Measurements from ENCODE around the gene MAP3K6.

Gene MAP3K6

GRCh38 chr1:27395441-27396195 lies 28.9 kb upstream of the MAP3K6 start:
- Histone ChIP-seq H3K27me3 (peaks cover 0 to 7% of the 10 kb centered on the region in 2 donors), H3K4me1 (peaks cover 0 to 39% (median 19%) of the 10 kb centered on the region in 4 donors), H3K27ac (no peak overlapping the region)

DNA sequence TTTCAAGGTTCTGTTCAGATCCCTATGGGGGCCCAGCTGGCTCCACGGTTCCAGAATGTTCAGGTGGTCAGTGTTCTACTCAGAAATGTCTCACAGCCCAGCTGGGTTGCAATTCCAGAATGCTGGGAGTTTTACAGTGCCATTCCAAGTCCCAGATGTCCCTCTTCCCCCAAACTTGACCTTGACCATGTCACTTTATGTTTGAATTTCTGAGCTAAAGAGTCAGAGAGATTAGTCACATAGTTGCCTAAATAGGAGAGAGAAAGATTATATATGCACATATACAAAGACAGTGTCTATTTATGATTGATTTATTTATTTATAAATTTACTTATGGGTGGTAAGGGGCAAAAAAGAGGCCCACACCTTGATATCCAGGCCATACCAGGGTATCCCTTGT lies 28.2 kb upstream of the MAP3K6 start:
- no peak for TF ChIP-seq CTCF (IDR thresholded peaks at IDR 0.05)
- intact Hi-C loops (cut with DNase I; ENCODE audit: low total_unique reads): loop anchor here (5.0 to 10.0 kb wide), 2 partner anchors 38 to 270 kb away; no protein-coding TSS in a partner anchor
- H3K27ac ChIP-seq: no peak overlapping the region
- no peaks in the 10 kb centered on the region for H3K9me3 ChIP-seq
- peak in 1 of 2 donors; percentile 60 for DNase-seq
- H3K36me3 ChIP-seq: no peaks in the 10 kb centered on the region
- H3K4me3 ChIP-seq: no peak overlapping the region
- peaks cover 0 to 34% (median 19%) of the 10 kb centered on the region in 4 donors for H3K4me1 ChIP-seq
- peaks cover 0 to 7% of the 10 kb centered on the region in 2 donors for H3K27me3 ChIP-seq

More at GRCh38 chr1:27395441-27396195, 28.9 kb upstream of the MAP3K6 start:
- intact Hi-C loops (cut with DNase I; ENCODE audit: low total_unique reads): loop anchor here (10.0 kb wide), 1 partner anchor 269 kb away; no protein-coding TSS in a partner anchor
- peak; percentile 59 to 81 for DNase-seq
- peak; percentile 94 to 95 for TF ChIP-seq CTCF (IDR thresholded peaks at IDR 0.05)
- Histone ChIP-seq H3K4me3 (no peak overlapping the region), H3K9me3 (no peaks in the 10 kb centered on the region), H3K36me3 (no peaks in the 10 kb centered on the region)

- Histone ChIP-seq H3K4me3 (no peak overlapping the region), H3K36me3 (no peaks in the 10 kb centered on the region), H3K27ac (no peak overlapping the region), H3K27me3 (peaks cover 0 to 10% of the 10 kb centered on the region in 2 donors), H3K4me1 (peaks cover 0 to 28% (median 19%) of the 10 kb centered on the region in 4 donors), H3K9me3 (no peaks in the 10 kb centered on the region)
- no peak for DNase-seq
- intact Hi-C loops (cut with DNase I; ENCODE audit: low total_unique reads): loop anchor here (5.0 to 10.0 kb wide), 2 partner anchors 37 to 271 kb away; no protein-coding TSS in a partner anchor
- no peak for TF ChIP-seq CTCF (IDR thresholded peaks at IDR 0.05)
These were observed 27.5 kb upstream of the MAP3K6 start for GRCh38 chr1:27394282-27394658.

GRCh38 chr1:27393641-27394281 lies 27.0 kb upstream of the MAP3K6 start:
- no peak for TF ChIP-seq CTCF (IDR thresholded peaks at IDR 0.05)
- Histone ChIP-seq H3K27ac (no peak overlapping the region), H3K9me3 (no peaks in the 10 kb centered on the region), H3K4me1 (peaks cover 0 to 27% (median 19%) of the 10 kb centered on the region in 4 donors), H3K27me3 (peaks cover 0 to 10% of the 10 kb centered on the region in 2 donors), H3K36me3 (no peaks in the 10 kb centered on the region), H3K4me3 (no peak overlapping the region)
- no peak for DNase-seq
- intact Hi-C loops (cut with DNase I; ENCODE audit: low total_unique reads): loop anchor here (2.0 to 10.0 kb wide), 3 partner anchors 36 to 271 kb away; no protein-coding TSS in a partner anchor

GRCh38 chr1:27392778-27393635 lies 26.2 kb upstream of the MAP3K6 start:
- Histone ChIP-seq H3K9me3 (no peaks in the 10 kb centered on the region), H3K36me3 (no peaks in the 10 kb centered on the region), H3K27me3 (peaks cover 0 to 10% of the 10 kb centered on the region in 2 donors), H3K4me3 (peak overlapping the region; percentile 42 to 53), H3K4me1 (peaks cover 0 to 27% (median 19%) of the 10 kb centered on the region in 4 donors), H3K27ac (peak overlapping the region; percentile 8 to 26)
- TF ChIP-seq CTCF (IDR thresholded peaks at IDR 0.05): no peak
- no peak for DNase-seq
- intact Hi-C loops (cut with DNase I; ENCODE audit: low total_unique reads): loop anchor here (2.0 to 10.0 kb wide), 3 partner anchors 36 to 272 kb away; no protein-coding TSS in a partner anchor
